HUDEP-2 (cell line): ENCODE results near the gene PLK4.
"Not testable (repeated sequence)": the region's sequence is repeated elsewhere in the genome, so short reads cannot be mapped to it uniquely, and the experiment has no call there.

Experiments used
- DNase-seq, 76 experiments: peaks; one replicate each; lab custom pipeline; 2025; ENCODE audit not compliant: unreplicated experiment in 76 of 76; lab: John Stamatoyannopoulos, UW

The PLK4 gene

DNA sequence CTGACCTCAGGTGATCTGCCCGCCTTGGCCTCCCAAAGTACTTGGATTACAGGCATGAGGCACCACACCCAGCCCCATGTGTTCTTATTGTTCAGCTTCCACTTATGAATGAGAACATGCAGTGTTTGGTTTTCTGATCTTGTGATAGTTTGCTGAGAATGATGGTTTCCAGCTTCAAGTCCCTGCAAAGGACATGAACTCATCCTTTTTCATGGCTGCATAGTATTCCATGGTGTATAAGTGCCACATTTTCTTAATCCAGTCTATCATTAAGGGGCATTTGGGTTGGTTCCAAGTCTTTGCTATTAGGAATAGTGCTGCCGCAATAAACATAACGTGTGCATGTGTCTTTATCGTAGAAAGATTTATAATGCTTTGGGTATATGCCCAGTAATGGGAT is 19.0 kb downstream of the PLK4 start:
- not testable (repeated sequence) for DNase-seq

DNA sequence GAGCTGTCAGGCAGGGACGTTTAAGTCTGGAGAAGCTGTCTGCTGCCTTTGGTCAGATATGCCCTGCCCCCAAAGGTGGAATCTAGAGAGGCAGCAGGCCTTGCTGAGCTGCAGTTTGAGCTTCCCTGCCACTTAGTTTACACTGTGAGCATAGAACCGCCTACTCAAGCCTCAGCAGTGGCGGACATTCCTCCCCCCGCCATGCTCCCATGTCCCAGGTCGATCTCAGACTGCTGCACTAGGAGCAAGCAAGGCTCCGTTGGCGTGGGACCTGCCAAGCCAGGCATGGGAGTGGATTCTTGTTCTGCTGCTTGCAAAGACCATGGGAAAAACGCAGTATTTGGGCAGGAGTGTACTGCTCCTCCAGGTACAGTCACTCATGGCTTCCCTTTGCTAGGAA is 24.3 kb downstream of the PLK4 start:
- no peak for DNase-seq

DNA sequence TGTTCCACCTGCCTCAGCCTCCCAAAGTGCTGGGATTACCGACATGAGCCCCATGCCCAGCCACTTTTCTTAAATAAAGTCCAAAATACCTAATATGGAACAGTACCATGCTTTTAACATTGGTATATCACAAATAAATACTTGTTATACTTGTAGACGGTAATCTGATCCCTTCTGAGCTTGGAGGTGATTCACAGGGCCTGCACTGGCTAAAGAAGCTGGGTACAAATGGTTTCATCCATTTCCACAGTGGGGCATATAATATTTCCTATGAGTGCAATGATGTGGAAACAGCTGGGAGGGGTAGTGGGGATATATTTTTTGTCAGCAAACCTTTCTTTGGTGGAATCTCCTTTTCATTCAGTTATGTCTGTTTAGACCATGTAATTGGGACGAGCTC is 35.8 kb downstream of the PLK4 start:
- no peak for DNase-seq

DNA sequence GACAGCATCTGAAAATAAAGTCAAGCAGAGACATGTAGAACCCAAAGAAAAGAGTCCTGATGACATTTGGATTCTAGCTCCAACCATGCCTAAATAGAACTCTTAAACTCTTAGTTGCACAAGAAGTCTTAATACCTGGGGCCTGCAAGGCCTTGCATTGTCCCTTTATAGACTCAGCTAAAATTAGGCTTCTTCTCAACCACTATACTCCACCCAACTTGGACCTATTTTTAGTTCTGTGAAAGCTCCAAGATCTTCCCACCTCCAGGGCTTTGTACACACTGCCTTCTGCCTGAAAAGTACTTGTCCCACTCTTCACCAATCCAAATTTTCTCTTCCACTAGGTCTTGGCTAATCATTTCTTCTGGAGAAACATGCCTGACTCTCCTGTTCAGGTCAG is 36.5 kb downstream of the PLK4 start:
- DNase-seq, result no peak

DNA sequence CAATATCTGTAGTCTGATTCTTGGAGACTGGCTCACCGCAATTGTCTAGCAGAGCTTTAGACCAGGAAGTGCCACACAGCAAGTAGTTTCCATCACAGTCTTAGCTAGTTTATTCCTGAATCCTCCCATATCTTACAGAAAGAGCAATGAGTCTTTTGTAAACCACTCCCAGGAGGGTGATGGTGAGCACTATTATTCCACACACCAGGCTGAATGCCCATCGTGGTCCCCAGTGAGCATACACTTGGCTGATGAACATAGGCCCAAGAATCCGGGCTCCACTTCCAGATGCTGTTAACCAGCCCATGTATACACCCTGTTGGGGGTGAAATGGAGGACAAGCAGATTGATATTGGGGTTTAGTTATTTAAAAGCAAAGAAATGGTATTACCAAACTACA is 39.8 kb downstream of the PLK4 start:
- no peak for DNase-seq

DNA sequence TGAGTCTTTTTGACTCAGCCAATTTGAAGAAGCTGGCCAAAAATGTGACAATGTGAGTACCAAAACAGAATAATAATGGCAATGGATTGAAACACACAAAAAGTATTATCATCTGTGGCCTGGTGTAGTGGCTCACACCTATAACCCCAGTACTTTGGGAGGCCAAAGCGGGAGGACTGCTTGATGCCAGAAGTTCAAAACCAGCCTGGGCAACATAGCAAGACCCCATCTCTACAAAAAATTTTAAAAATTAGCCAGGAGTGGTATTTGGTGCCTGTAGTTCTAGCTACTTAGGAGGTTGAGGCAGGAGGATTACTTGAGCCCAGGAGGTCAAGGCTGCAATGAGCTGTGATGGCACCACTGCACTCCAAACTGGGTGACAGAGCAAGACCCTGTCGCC is 41.5 kb downstream of the PLK4 start:
- DNase-seq, result no peak

DNA sequence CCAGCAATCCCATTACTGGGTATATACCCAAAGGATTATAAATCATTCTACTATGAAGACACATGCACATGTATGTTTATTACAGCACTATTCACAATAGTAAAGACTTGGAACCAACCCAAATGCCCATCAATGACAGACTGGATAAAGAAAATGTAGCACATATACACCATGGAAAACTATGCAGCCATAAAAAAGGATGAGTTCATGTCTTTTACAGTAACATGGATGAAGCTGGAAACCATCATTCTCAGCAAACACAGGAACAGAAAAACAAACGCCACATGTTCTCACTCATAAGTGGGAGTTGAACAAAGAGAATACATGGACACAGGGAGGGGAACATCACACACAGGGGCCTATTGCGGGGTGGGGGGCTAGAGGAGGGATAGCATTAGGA is 45.0 kb downstream of the PLK4 start:
- not testable (repeated sequence) for DNase-seq

DNA sequence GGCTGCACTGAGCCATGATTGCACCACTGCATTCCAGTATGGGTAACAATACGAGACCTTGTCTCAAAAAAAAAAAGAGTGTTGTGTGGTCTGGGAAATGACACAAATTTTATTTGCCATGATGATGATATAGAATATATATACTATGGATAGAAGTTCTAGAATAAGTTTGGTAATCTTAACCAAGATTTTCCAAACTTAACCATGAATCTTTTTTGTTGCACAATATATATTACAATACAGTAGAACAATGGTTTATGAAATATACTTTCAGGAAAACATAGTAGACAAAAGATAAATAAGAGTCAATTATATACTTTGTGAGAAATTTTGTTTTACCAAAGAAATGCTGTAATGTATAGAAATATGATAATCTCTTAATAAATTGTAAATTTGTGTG is 49.5 kb downstream of the PLK4 start:
- no peak for DNase-seq

DNA sequence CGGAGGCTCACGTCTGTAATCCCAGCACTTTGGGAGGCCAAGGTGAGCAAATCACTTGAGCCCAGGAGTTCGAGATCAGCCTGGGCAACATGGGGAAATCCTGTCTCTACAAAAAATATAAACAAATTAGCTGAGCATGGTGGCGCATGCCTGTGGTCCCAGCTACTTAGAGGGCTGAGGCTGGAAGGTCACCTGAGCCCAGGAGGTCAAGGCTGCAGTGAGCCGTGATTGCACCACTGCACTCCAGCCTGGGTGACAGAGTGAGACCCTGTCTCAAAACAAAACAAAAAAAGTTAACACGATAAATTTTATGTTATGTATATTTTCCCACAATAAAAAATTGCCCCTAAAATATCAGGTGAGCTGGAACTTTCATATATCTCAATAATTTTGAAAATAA is 51.1 kb downstream of the PLK4 start:
- DNase-seq, result not testable (repeated sequence)

DNA sequence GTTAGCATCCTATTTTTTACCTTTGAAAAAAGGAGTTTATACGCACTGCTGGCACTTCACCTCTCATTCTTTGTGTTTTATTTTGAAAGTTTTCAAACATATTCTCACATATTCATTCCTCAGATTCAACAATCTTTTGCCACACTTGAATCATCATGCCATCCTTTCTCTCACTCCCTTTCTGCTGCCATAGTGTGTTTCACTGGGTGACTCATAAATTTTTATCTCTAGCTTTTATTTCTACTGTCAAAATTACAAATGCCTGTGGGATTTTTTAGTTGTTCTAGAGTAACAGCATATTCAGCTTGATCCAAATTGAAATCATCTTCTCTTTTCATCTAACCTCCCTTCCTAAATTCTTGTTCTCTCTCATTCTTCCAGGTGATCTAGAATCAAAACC is 56.3 kb downstream of the PLK4 start:
- DNase-seq, result no peak
